ENCODE data around the gene SIGLEC6.
A peak's percentile ranks its signal among the peaks of the same experiment; 100 is the strongest.

The SIGLEC6 gene

GRCh38 chr19:51548213-51548651 is 16.8 kb upstream of the SIGLEC6 start:
- no peak for DNase-seq

DNA sequence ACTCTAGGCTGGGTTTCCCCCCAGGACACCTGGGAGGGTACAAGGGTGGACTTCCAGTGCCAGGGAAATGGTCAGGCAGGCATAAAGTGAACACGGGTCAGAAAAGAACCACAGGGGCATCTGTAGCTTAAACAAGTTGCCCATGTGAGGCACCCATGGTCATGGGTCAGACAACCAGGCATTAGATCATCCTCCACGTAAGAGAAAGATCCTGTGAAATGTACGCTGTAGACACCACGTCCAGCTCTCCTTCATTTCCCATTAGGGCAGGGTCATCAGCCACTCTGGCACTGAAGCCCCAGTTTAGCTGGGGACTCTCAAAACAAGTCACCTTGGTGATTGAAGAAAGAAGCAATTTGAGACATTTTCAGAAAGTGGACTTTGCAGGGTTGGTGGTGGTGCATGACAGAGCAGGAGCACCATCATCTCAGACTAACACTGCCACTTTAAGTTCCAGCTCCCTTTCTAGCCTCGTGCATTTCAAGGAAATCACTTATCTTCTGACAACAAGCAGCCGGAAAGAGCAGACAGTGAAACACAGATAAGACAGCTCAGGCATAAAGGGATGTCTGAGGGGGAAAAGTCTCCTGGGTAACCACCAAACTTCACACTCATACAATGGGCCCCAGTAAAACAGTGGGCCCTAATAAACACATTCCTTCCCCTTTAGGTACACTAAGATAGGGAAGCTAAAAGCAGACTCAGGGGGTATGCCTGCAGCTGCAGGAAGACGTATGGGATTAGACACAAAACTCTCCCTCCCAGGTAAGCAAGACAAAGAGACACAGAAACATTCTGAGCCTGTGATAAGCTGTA is 16.1 kb upstream of the SIGLEC6 start:
- no peak for DNase-seq

GRCh38 chr19:51546650-51547396 is 15.4 kb upstream of the SIGLEC6 start:
- peak; percentile 100 for DNase-seq

GRCh38 chr19:51546107-51546649 is 14.7 kb upstream of the SIGLEC6 start:
- peak; percentile 76 for DNase-seq

DNA sequence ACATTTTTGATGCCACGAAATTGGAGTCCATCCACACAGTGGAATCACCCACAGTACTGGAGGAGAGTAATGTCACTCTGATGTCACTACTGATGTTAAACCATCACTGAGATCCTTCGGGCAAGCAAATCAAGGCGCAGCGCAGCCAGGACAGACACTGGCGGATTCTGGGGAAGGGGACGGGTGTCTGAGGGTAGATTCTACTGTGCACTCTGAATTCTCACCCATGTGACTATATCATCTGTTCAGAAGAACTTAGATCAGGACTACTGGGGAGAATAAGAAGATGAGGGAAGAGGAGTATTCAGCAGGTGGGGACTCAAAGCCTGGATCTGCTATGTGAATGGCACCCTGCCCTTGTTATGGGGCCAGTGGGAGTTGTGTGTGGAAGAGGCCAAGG is 12.6 kb upstream of the SIGLEC6 start:
- no peak for DNase-seq

GRCh38 chr19:51542699-51543098 is 11.2 kb upstream of the SIGLEC6 start:
- DNase-seq: no peak

- no peak for DNase-seq
These were observed 10.2 kb upstream of the SIGLEC6 start for GRCh38 chr19:51541458-51542357.

GRCh38 chr19:51539821-51540366 is 8.4 kb upstream of the SIGLEC6 start:
- DNase-seq: no peak

- DNase-seq: peak; percentile 65
These were observed 4.1 kb upstream of the SIGLEC6 start for GRCh38 chr19:51535535-51535934.

DNA sequence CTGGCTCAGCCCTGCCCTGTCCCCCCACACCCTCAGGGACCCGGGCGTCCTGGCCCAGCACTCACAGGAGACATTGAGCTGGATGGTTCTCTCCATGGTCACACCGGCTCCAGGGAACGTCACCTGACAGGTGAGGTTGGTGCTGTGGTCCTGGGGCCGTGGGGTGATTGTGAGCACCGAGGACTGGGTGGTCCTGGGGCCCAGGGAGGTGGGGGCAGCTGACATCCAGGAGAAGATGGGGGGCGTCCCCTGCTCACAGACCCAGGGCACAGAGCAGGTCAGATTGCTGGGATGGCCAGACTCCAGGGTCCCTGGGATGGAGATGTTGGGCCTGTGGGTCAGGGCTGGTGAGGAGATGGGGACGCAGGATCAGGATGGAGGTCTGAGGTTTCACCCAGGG is 854 bp downstream of the SIGLEC6 start:
- no peak for DNase-seq

DNA sequence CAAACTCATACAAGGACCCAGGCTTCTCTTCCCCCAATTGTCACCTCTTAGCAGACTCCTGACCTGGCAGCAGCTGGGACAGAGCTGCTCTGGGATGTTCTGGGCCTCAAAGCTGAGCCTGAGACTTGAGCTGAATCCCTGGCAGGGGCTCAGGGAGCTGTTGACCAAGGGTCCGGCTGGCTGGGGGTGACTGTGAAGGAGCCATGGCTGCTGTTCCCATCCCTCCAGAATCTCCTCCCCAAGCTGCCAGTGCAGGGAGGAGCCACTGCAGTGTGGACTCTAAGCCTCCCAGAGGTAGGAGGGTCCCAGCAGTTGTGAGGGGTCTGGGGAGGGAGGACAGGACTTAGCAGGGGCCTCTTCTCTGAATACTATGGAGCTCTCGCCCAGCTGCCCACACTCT is 2.2 kb downstream of the SIGLEC6 start:
- no peak for DNase-seq

DNA sequence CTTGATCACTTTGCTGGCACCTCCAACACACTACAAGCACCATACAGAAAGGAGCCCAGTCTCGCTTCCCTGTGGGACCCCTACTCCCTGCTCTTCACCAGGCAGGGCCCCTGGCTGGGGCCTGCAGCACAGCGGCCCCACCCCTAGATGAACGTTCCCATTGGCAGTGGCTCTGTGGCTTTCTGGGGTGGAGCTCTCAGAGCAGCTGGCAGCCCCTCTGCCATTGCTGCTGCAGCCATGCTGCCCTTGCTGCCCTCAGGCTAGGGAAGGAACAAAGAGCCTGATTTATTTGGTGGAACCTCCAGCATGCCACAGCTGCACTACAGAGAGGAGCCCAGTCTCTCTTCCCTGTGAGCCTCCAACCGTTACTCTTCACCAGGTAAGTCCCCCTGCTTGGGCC is 5.8 kb downstream of the SIGLEC6 start:
- DNase-seq: no peak

DNA sequence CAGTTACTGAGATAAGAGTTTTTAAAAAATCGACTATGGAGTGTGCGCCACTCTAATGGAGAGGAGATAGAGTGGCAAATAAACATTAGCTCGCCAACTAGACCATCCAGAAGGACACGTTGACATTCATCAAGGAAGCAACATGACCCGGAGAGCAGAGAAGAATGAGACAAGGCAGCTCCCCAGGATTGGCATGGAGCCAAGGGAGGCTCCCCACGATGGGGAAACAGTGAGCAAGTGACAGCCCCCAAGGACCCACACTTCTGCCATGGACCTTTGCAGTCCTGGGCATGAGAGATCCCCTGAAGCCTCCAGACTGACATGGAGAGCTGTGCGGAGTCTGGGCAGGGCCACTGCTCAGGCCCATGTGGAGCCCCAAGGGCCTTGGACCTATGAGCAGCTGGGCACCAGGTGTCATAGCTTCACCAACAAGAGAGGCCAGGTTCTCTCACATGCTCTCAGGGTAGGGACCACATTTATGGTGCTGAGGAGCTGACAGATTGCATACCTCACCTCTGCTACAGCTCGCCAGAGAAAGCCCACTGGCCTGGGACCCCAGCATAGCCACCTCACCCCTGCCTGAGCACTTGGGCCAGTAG is 6.7 kb downstream of the SIGLEC6 start:
- no peak for DNase-seq

DNA sequence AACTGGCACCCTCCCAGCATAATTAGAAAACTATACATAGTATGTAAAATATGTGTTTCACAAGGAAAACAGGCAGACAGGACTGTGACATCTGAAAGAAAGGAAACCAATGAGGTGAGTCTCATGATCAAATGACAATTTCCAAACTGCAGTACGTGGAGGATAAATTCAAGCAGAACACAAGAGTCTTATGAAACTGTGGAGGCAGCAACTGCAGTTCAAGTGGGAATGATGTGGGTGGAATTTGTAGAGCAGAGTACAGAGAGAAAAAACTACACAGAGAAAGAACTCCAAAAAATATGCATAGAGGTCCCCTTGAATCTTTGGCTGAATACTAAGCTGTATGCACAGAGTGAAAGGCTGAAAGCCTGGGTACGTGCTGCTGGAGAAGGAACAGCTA is 9.7 kb downstream of the SIGLEC6 start:
- no peak for DNase-seq

- DNase-seq: no peak
These were observed 10.1 kb downstream of the SIGLEC6 start for GRCh38 chr19:51521357-51521756.

DNA sequence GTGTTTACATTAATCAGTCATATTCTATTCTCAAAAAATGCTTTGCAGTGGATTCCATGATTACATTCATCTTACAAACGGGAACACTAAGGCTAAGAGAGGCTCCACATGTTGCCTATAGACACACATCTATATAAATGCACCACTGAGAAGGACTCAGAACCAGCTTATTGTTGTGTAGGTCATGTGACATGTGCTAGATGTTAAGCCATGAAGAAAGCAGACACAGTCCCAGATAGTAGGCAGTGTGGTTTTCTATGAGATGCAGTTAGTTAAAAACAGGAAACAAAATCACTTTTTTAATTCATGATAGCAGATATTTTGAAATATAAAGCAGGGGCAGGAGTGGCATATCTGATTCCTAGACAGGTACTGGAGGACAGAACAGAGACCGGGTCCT is 10.7 kb downstream of the SIGLEC6 start:
- DNase-seq: no peak

DNA sequence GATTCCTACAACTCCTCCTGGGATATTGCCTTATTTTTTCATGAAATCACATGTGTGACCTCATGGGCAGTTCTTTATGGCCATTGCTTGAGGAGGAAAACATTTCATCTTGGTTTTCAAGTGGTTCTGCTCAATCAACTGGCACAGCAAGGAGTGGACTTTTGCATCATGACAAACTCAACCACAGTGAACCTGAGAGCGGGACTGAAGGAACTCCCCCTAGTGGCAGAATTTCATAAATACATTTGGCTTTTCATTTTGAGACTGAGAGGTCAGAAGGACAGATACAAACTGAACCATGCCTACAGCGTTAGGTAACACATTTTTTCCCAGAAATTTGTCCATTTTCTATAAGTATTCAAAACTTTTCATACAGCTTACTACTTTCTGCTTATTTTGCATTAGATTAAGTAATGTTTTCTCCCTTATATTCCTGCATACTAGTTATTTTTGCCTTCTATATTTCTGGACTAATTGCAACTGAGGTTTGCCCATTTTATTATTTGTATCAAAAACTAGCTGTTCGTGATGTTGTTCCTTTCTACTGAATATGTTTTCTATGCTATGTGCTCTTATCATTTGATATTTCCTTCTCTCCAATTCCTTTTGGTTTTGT is 16.5 kb downstream of the SIGLEC6 start:
- DNase-seq: peak; percentile 86

DNA sequence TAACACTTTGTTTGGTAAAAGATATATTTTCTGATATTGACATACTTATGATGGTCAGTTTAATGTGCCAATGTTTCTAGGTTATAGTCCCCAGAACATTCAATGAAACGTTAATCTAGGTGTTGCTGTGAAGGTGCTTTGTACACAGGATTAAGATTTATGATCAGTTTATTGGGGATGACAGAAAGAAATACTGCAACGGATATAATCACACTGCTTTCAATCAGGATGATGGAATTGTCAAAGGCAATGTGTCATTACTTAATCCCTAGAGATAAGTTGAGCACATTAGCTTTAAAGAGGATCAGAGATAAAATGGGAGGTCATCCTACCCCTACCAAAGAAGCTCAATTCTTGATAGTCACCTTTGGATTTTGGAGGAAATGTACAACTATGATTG is 17.5 kb downstream of the SIGLEC6 start:
- DNase-seq: no peak

- DNase-seq: no peak
These were observed 20.1 kb downstream of the SIGLEC6 start for GRCh38 chr19:51511353-51511752.

DNA sequence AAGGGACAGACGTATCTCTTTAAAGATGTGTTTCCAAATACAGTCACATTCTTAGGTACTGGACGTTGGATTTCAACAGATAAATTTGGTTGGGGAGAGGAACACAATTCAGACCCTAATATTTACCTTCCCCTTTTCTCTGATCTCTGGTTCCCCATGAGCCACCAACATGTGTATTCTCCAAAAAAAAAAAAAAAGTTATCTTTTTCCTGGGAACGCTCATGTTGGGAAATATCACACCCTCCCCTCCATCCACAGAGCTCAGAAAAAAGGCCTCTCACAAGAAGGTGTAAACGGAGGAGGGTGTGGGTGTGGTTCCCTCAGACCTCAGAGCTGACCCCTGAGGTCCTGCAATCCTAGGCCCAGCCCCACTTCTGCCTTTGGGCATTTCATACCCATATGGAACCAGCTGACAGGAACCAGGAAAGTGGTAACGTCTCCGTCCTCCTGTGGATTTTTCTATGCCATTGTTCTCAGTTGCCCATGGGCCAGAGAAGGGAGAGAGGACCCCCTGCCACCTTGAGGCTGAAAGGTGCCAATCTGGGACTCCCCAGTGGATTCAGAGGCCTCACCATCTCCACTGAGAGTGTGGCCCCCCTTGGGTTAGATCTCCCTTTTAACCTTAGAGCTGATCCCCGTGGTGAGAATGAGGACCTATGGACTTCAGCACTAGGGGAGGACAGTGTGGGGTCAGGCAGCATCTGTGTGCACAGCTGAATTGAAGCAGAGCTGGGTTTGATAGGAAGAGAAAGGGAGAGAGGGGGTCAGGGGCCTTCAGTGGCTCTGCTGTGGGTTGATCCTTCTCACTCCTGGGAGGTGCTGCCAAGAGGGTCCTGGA is 21.4 kb downstream of the SIGLEC6 start:
- DNase-seq: no peak

Measured in MV-4-11 (cell line).